ENCODE results near the gene PABPC3.

The PABPC3 gene

GRCh38 chr13:25112695-25113255 is 16.8 kb downstream of the PABPC3 start:
- DNase-seq: no peak

GRCh38 chr13:25114220-25114619 is 18.3 kb downstream of the PABPC3 start:
- peak; percentile 39 for DNase-seq

GRCh38 chr13:25116044-25116443 is 20.1 kb downstream of the PABPC3 start:
- DNase-seq: no peak

GRCh38 chr13:25117312-25117711 is 21.4 kb downstream of the PABPC3 start:
- no peak for DNase-seq

GRCh38 chr13:25118378-25118905 is 22.5 kb downstream of the PABPC3 start:
- no peak for DNase-seq

GRCh38 chr13:25130944-25131343 is 35.0 kb downstream of the PABPC3 start:
- no peak for DNase-seq

- no peak for DNase-seq
These were observed 36.0 kb downstream of the PABPC3 start for GRCh38 chr13:25131881-25132420.

GRCh38 chr13:25132751-25133390 is 36.9 kb downstream of the PABPC3 start:
- no peak for DNase-seq

- DNase-seq: no peak
These were observed 40.0 kb downstream of the PABPC3 start for GRCh38 chr13:25135896-25136295.

GRCh38 chr13:25136880-25137787 is 41.2 kb downstream of the PABPC3 start:
- DNase-seq: no peak

GRCh38 chr13:25137788-25138115 is 41.8 kb downstream of the PABPC3 start:
- DNase-seq: no peak

GRCh38 chr13:25141042-25141441 is 45.1 kb downstream of the PABPC3 start:
- DNase-seq: no peak

GRCh38 chr13:25143706-25144105 is 47.8 kb downstream of the PABPC3 start:
- DNase-seq: no peak

- no peak for DNase-seq
These were observed 51.9 kb downstream of the PABPC3 start for GRCh38 chr13:25147638-25148401.

- DNase-seq: no peak
These were observed 52.5 kb downstream of the PABPC3 start for GRCh38 chr13:25148402-25148771.
